H9 (cell line): Measurements from ENCODE around the gene TUBA3E. TPM values are rescaled to one million over a fixed set of nuclear protein-coding genes. Genes with fewer than 3 reads are reported as not detected.
"Not testable (repeated sequence)": the region's sequence is repeated elsewhere in the genome, so short reads cannot be mapped to it uniquely, and the experiment has no call there.

Source experiments
- DNase-seq: peaks from one replicate; pipeline ENCODE4 v3.0.0-alpha.2; 2017
- H2AFZ ChIP-seq: one replicate; pipeline ENCODE4 v1.6.1; 2013; ENCODE audit warnings: mild to moderate bottlenecking, low read length, control low read depth, moderate library complexity
- H2AK5ac ChIP-seq: 2 replicates; pipeline ENCODE4 v1.6.1; 2013; ENCODE audit warnings: low read length, control low read depth, mixed read lengths; ENCODE audit not compliant: insufficient read length
- H2BK120ac ChIP-seq: one replicate; pipeline ENCODE4 v1.6.1; 2013; ENCODE audit warnings: low read depth, mild to moderate bottlenecking, low read length, control low read depth, inconsistent platforms; ENCODE audit not compliant: poor library complexity, severe bottlenecking
- H2BK12ac ChIP-seq: 2 replicates; pipeline ENCODE4 v1.6.1; 2013; ENCODE audit warnings: low read length, control low read depth, mixed read lengths, low read depth; ENCODE audit not compliant: insufficient read length
- H2BK15ac ChIP-seq: 2 replicates; pipeline ENCODE4 v1.6.1; 2013; ENCODE audit warnings: low read depth, low read length, control low read depth
- H2BK20ac ChIP-seq: one replicate; pipeline ENCODE4 v1.6.1; 2013; ENCODE audit warnings: low read depth, mild to moderate bottlenecking, low read length, control low read depth, inconsistent platforms; ENCODE audit not compliant: poor library complexity, severe bottlenecking
- H2BK5ac ChIP-seq: 2 replicates; pipeline ENCODE4 v1.6.1; 2013; ENCODE audit warnings: low read length, control low read depth, mixed read lengths; ENCODE audit not compliant: insufficient read length
- H3K14ac ChIP-seq: 2 replicates; pipeline ENCODE4 v1.6.1; 2013; ENCODE audit warnings: low read length, control low read depth; ENCODE audit not compliant: insufficient read depth
- H3K18ac ChIP-seq: 2 replicates; pipeline ENCODE4 v1.6.1; 2013; ENCODE audit warnings: low read depth, mild to moderate bottlenecking, mixed read lengths, low read length, control low read depth; ENCODE audit not compliant: insufficient read length
- H3K23ac ChIP-seq: 2 replicates; pipeline ENCODE4 v1.6.1; 2013; ENCODE audit warnings: low read length, control low read depth, mixed read lengths, low read depth; ENCODE audit not compliant: insufficient read length
- H3K23me2 ChIP-seq: 2 replicates; pipeline ENCODE4 v1.6.1; 2013; ENCODE audit warnings: low read depth, mild to moderate bottlenecking, mixed read lengths, low read length, control low read depth; ENCODE audit not compliant: insufficient read length, poor library complexity, severe bottlenecking
- H3K27ac ChIP-seq: 2 replicates; pipeline ENCODE4 v1.5.1; 2013; ENCODE audit warnings: low read length, control low read depth, mixed read lengths, low read depth; ENCODE audit not compliant: insufficient read length
- H3K27me3 ChIP-seq: 2 replicates; pipeline ENCODE4 v1.6.1; 2013; ENCODE audit warnings: low read length, control low read depth, inconsistent platforms; ENCODE audit not compliant: insufficient read depth
- H3K4ac ChIP-seq: 2 replicates; pipeline ENCODE4 v1.6.1; 2013; ENCODE audit warnings: low read depth, mild to moderate bottlenecking, control low read depth, inconsistent platforms, low read length, moderate library complexity
- H3K4me1 ChIP-seq: 2 replicates; pipeline ENCODE4 v1.6.1; 2013; ENCODE audit warnings: low read length, control low read depth, inconsistent platforms; ENCODE audit not compliant: insufficient read depth
- H3K4me2 ChIP-seq: 2 replicates; pipeline ENCODE4 v1.6.1; 2013; ENCODE audit warnings: low read length, control low read depth, mixed read lengths; ENCODE audit not compliant: insufficient read length, insufficient read depth
- H3K56ac ChIP-seq: 2 replicates; pipeline ENCODE4 v1.6.1; 2013; ENCODE audit warnings: low read depth, mild to moderate bottlenecking, mixed read lengths, low read length, control low read depth; ENCODE audit not compliant: insufficient read length
- H3K79me1 ChIP-seq: 2 replicates; pipeline ENCODE4 v1.6.1; 2013; ENCODE audit warnings: low read depth, mild to moderate bottlenecking, moderate library complexity, low read length, control low read depth, inconsistent platforms; ENCODE audit not compliant: insufficient read depth, poor library complexity, severe bottlenecking
- H3K79me2 ChIP-seq: 2 replicates; pipeline ENCODE4 v1.6.1; 2013; ENCODE audit warnings: low read length, control low read depth, inconsistent platforms; ENCODE audit not compliant: insufficient read depth
- H3K9ac ChIP-seq: 2 replicates; pipeline ENCODE4 v1.6.1; 2013; ENCODE audit warnings: low read length, control low read depth, mixed read lengths; ENCODE audit not compliant: insufficient read length; ENCODE audit errors: extremely low read depth
- H3K9me3 ChIP-seq: one replicate; pipeline ENCODE4 v1.6.1; 2013; ENCODE audit warnings: low read depth, low read length, inconsistent platforms; ENCODE audit not compliant: control insufficient read depth
- H3T11ph ChIP-seq: one replicate; pipeline ENCODE4 v1.6.1; 2013; ENCODE audit warnings: mild to moderate bottlenecking, low read length, control low read depth, inconsistent platforms
- H4K20me1 ChIP-seq: one replicate; pipeline ENCODE4 v1.6.1; 2013; ENCODE audit not compliant: control insufficient read depth, insufficient read length, insufficient read depth
- H4K5ac ChIP-seq: 2 replicates; pipeline ENCODE4 v1.6.1; 2013; ENCODE audit warnings: low read depth, mild to moderate bottlenecking, mixed read lengths, low read length, control low read depth; ENCODE audit not compliant: insufficient read length
- H4K8ac ChIP-seq: replicated peaks from 2 replicates; pipeline ENCODE4 v1.6.1; 2013; ENCODE audit warnings: low read length, control low read depth, mixed read lengths, low read depth; ENCODE audit not compliant: insufficient read length
- H4K91ac ChIP-seq: 2 replicates; pipeline ENCODE4 v1.6.1; 2013; ENCODE audit warnings: low read depth, mild to moderate bottlenecking, moderate library complexity, mixed read lengths, low read length, control low read depth; ENCODE audit not compliant: insufficient read length
- H3K27ac Mint-ChIP-seq, 3 experiments: 2 replicates in 2 of 3; 3 replicates in 1 of 3; pipeline ENCODE4 v1.8.0; 2020 to 2021; ENCODE audit warnings: mixed read lengths in 3 of 3, mild to moderate bottlenecking in 1 of 3, moderate library complexity in 1 of 3
- H3K27me3 Mint-ChIP-seq: 2 replicates; pipeline ENCODE4 v1.8.0; 2021; ENCODE audit warnings: low read depth, mild to moderate bottlenecking, moderate library complexity, mixed read lengths
- H3K36me3 Mint-ChIP-seq, 3 experiments: 2 replicates in 2 of 3; 3 replicates in 1 of 3; pipeline ENCODE4 v1.8.0; 2020 to 2021; ENCODE audit warnings: low read depth in 3 of 3, mixed read lengths in 3 of 3; ENCODE audit not compliant: insufficient read depth in 1 of 3
- H3K4me1 Mint-ChIP-seq, 2 experiments: 2 replicates each; pipeline ENCODE4 v1.8.0; 2020; ENCODE audit warnings: mixed read lengths in 2 of 2
- H3K4me3 Mint-ChIP-seq, 2 experiments: 2 replicates in 1 of 2; 3 replicates in 1 of 2; pipeline ENCODE4 v1.8.0; 2020 to 2021; ENCODE audit warnings: mild to moderate bottlenecking in 2 of 2, mixed read lengths in 2 of 2, moderate library complexity in 1 of 2
- H3K9me3 Mint-ChIP-seq, 2 experiments: 2 replicates in 1 of 2; 3 replicates in 1 of 2; pipeline ENCODE4 v1.8.0; 2020; ENCODE audit warnings: mild to moderate bottlenecking in 2 of 2, mixed read lengths in 2 of 2, moderate library complexity in 1 of 2
- WGBS: extraction: QIAGEN DNeasy Blood & Tissue Kit; methylation state at CpG from one replicate; pipeline ENCODE4 v1.1.7; 2013; ENCODE audit warnings: missing lambda C conversion rate, low lambda C conversion rate, mixed read lengths; ENCODE audit not compliant: insufficient read length; ENCODE audit errors: extremely low coverage; 5-methylcytosine and 5-hydroxymethylcytosine counted together
- total RNA-seq: library from RNA; stranded (reverse); gene quantifications from 2 replicates; pipeline ENCODE4 v1.2.1, GENCODE V29; 2021

Gene TUBA3E
- total RNA-seq, 1 experiment from 2014 or later, result 0.26 TPM

- H2BK5ac ChIP-seq, H3K23me2 ChIP-seq, H3K27me3 ChIP-seq, H2BK120ac ChIP-seq, H3K79me1 ChIP-seq, H3K27ac Mint-ChIP-seq, H3T11ph ChIP-seq, H3K9me3 Mint-ChIP-seq, H4K5ac ChIP-seq, H2BK12ac ChIP-seq, H3K56ac ChIP-seq, H3K4me1 ChIP-seq, H2BK15ac ChIP-seq, H3K4me3 Mint-ChIP-seq, H3K23ac ChIP-seq, H3K9me3 ChIP-seq, H2AFZ ChIP-seq, H3K79me2 ChIP-seq, H4K8ac ChIP-seq, H3K4ac ChIP-seq, H3K36me3 Mint-ChIP-seq, H3K14ac ChIP-seq, H3K27ac ChIP-seq, H3K18ac ChIP-seq, H2AK5ac ChIP-seq, H4K20me1 ChIP-seq, H3K9ac ChIP-seq, H3K4me2 ChIP-seq, H2BK20ac ChIP-seq, DNase-seq, H4K91ac ChIP-seq: not testable (repeated sequence)
- peaks cover 5 to 17% of the 10 kb centered on the region in 2 experiments for H3K4me1 Mint-ChIP-seq
- H3K27me3 Mint-ChIP-seq, result peaks cover 11% of the 10 kb centered on the region
- no CpG with 5 or more reads among the region's 18 CpGs for WGBS
Measured at GRCh38 chr2:130230376-130230775, 32.1 kb upstream of the TUBA3E start.

GRCh38 chr2:130229161-130229510 is 30.9 kb upstream of the TUBA3E start:
- not testable (repeated sequence) for H2BK12ac ChIP-seq, H2AFZ ChIP-seq, H2BK20ac ChIP-seq, H3T11ph ChIP-seq, H3K79me2 ChIP-seq, H3K14ac ChIP-seq, H4K8ac ChIP-seq, H2AK5ac ChIP-seq, H4K91ac ChIP-seq, H3K4ac ChIP-seq, H2BK5ac ChIP-seq, H3K4me1 ChIP-seq, H3K79me1 ChIP-seq, H3K18ac ChIP-seq, H2BK15ac ChIP-seq, H3K27ac ChIP-seq, H4K20me1 ChIP-seq, H3K27ac Mint-ChIP-seq, H3K23ac ChIP-seq, H3K4me2 ChIP-seq, H3K9ac ChIP-seq, H3K4me3 Mint-ChIP-seq, H3K23me2 ChIP-seq, H3K56ac ChIP-seq, H3K36me3 Mint-ChIP-seq, H4K5ac ChIP-seq, H3K9me3 Mint-ChIP-seq, H3K27me3 ChIP-seq, DNase-seq, H3K9me3 ChIP-seq, H2BK120ac ChIP-seq
- no CpG with 5 or more reads among the region's 48 CpGs for WGBS
- Mint-ChIP-seq H3K27me3 (peaks cover 13% of the 10 kb centered on the region), H3K4me1 (peaks cover 5 to 17% of the 10 kb centered on the region in 2 experiments)
